ENCODE data around the gene UPK1B.
A peak's percentile ranks its signal among the peaks of the same experiment; 100 is the strongest.
"Not testable (repeated sequence)": the region's sequence is repeated elsewhere in the genome, so short reads cannot be mapped to it uniquely, and the experiment has no call there.

The UPK1B gene

GRCh38 chr3:119148493-119149180, 24.8 kb upstream of the UPK1B start:
- H3K4me3 ChIP-seq (ENCODE audit: low read length) = no peak overlapping the region
- H3K4me1 ChIP-seq (ENCODE audit: control insufficient read depth, insufficient read depth, low read length) = peaks cover 10% of the 10 kb centered on the region
- no peaks in the 10 kb centered on the region for H3K27me3 ChIP-seq (ENCODE audit: control insufficient read depth, insufficient read depth, low read length)
- H3K4me2 ChIP-seq (ENCODE audit: low read length) = no peak overlapping the region
- no peak overlapping the region for H3K9ac ChIP-seq (ENCODE audit: low read depth, low read length)
- H3K9me3 ChIP-seq (replicated peaks; ENCODE audit: low read length) = no peaks in the 10 kb centered on the region
- no peaks in the 10 kb centered on the region for H3K36me3 ChIP-seq (ENCODE audit: insufficient read depth, low read length)

- H3K27me3 ChIP-seq (ENCODE audit: control insufficient read depth, insufficient read depth, low read length) = no peaks in the 10 kb centered on the region
- no peak overlapping the region for H3K9ac ChIP-seq (ENCODE audit: low read depth, low read length)
- H3K4me2 ChIP-seq (ENCODE audit: low read length) = no peak overlapping the region
- H3K36me3 ChIP-seq (ENCODE audit: insufficient read depth, low read length) = no peaks in the 10 kb centered on the region
- H3K4me1 ChIP-seq (ENCODE audit: control insufficient read depth, insufficient read depth, low read length) = peaks cover 10% of the 10 kb centered on the region
- H3K9me3 ChIP-seq (replicated peaks; ENCODE audit: low read length) = no peaks in the 10 kb centered on the region
- no peak overlapping the region for H3K4me3 ChIP-seq (ENCODE audit: low read length)
These were observed 23.9 kb upstream of the UPK1B start for GRCh38 chr3:119149484-119149883.

DNA sequence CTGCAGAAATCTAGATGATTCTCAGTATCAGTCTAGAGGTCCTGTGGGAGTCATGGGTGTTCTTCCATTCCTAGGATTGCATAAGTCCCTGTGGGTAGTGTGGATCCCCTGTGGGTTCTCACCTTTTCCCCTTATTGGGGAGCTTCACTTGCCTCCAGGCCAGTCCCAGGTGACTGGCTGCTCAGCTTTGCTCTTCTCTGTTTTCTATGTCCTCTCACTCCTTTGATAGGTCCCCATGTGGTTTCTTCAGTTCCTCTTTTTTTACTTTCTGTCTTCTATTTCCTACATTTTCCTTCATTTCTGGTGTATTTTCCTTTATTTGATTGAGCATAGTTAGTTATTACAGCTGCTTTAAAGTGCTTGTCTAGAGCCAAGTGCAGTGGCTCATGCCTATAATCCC, 16.5 kb upstream of the UPK1B start:
- no peaks in the 10 kb centered on the region for H3K9me3 ChIP-seq (replicated peaks; ENCODE audit: low read length)
- no peak overlapping the region for H3K9ac ChIP-seq (ENCODE audit: low read depth, low read length)
- H3K4me2 ChIP-seq (ENCODE audit: low read length) = no peak overlapping the region
- H3K4me1 ChIP-seq (ENCODE audit: control insufficient read depth, insufficient read depth, low read length) = no peaks in the 10 kb centered on the region
- peaks cover 3% of the 10 kb centered on the region for H3K27me3 ChIP-seq (ENCODE audit: control insufficient read depth, insufficient read depth, low read length)
- H3K4me3 ChIP-seq (ENCODE audit: low read length) = no peak overlapping the region
- H3K36me3 ChIP-seq (ENCODE audit: insufficient read depth, low read length) = no peaks in the 10 kb centered on the region

GRCh38 chr3:119157971-119158370, 15.4 kb upstream of the UPK1B start:
- Histone ChIP-seq H3K4me1 (ENCODE audit: control insufficient read depth, insufficient read depth, low read length) (no peaks in the 10 kb centered on the region), H3K36me3 (ENCODE audit: insufficient read depth, low read length) (no peaks in the 10 kb centered on the region), H3K27me3 (ENCODE audit: control insufficient read depth, insufficient read depth, low read length) (peaks cover 3% of the 10 kb centered on the region), H3K4me2 (ENCODE audit: low read length) (no peak overlapping the region), H3K4me3 (ENCODE audit: low read length) (no peak overlapping the region), H3K9me3 (replicated peaks; ENCODE audit: low read length) (no peaks in the 10 kb centered on the region), H3K9ac (ENCODE audit: low read depth, low read length) (no peak overlapping the region)

DNA sequence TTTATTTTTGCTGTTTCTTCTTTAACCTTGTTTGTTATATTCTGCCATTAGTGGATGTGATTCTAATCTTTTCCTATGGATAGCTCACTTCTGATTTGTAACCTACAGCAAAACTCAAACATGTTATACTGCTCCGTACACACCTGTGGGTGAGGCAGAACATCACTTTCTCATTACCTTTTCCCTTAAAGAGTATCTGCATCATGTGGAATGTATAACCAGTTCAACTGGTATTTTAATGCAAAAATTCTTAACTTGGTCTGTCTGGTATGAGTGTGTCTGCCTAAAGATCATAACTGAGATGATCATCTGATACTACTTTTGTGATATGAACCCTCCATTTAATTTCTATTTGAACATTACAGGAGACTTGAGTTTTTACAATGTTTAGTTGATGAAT, 13.0 kb upstream of the UPK1B start:
- Histone ChIP-seq H3K9me3 (replicated peaks; ENCODE audit: low read length) (no peaks in the 10 kb centered on the region), H3K4me3 (ENCODE audit: low read length) (no peak overlapping the region), H3K27me3 (ENCODE audit: control insufficient read depth, insufficient read depth, low read length) (peaks cover 3% of the 10 kb centered on the region), H3K9ac (ENCODE audit: low read depth, low read length) (no peak overlapping the region), H3K4me1 (ENCODE audit: control insufficient read depth, insufficient read depth, low read length) (no peaks in the 10 kb centered on the region), H3K36me3 (ENCODE audit: insufficient read depth, low read length) (no peaks in the 10 kb centered on the region), H3K4me2 (ENCODE audit: low read length) (no peak overlapping the region)

GRCh38 chr3:119160815-119161214, 12.6 kb upstream of the UPK1B start:
- Histone ChIP-seq H3K9me3 (replicated peaks; ENCODE audit: low read length) (no peaks in the 10 kb centered on the region), H3K4me2 (ENCODE audit: low read length) (no peak overlapping the region), H3K4me3 (ENCODE audit: low read length) (no peak overlapping the region), H3K4me1 (ENCODE audit: control insufficient read depth, insufficient read depth, low read length) (no peaks in the 10 kb centered on the region), H3K9ac (ENCODE audit: low read depth, low read length) (no peak overlapping the region), H3K36me3 (ENCODE audit: insufficient read depth, low read length) (no peaks in the 10 kb centered on the region), H3K27me3 (ENCODE audit: control insufficient read depth, insufficient read depth, low read length) (peaks cover 3% of the 10 kb centered on the region)

DNA sequence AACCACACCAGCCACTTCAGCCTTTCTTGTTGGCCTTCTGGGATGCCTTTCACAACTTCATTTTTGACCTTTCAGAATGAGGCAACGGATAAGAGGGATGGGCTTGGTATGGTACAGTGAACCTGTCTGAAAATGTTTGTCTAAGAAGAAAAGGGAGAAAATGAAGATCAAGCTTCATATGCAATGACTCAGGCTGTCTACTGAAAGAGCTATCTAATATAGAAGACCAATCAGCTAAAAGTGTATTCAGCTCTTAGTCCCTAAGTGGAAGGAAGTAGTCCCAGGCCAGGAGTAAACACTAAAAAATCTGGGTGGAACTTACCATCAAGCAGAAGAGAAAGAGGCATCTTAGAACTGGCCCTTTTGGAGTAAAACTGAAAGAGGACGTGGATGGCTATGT, 12.2 kb upstream of the UPK1B start:
- Histone ChIP-seq H3K36me3 (ENCODE audit: insufficient read depth, low read length) (no peaks in the 10 kb centered on the region), H3K4me1 (ENCODE audit: control insufficient read depth, insufficient read depth, low read length) (no peaks in the 10 kb centered on the region), H3K27me3 (ENCODE audit: control insufficient read depth, insufficient read depth, low read length) (peaks cover 3% of the 10 kb centered on the region), H3K4me3 (ENCODE audit: low read length) (no peak overlapping the region), H3K9ac (ENCODE audit: low read depth, low read length) (no peak overlapping the region), H3K4me2 (ENCODE audit: low read length) (no peak overlapping the region), H3K9me3 (replicated peaks; ENCODE audit: low read length) (no peaks in the 10 kb centered on the region)

DNA sequence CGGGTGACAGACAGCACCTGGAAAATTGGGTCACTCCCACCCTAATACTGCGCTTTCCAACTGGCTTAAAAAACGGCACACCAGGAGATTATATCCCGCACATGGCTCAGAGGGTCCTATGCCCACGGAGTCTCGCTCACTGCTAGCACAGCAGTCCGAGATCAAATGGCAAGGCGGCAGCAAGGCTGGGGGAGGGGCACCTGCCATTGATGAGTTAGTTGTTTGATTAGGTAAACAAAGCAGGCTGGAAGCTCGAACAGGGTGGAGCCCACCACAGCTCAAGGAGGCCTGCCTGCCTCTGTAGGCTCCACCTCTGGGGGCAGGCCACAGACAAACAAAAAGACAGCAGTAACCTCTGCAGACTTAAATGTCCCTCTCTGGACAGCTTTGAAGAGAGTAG, 8.7 kb upstream of the UPK1B start:
- not testable (repeated sequence) for H3K36me3 ChIP-seq (ENCODE audit: insufficient read depth, low read length); H3K4me3 ChIP-seq (ENCODE audit: low read length); H3K4me1 ChIP-seq (ENCODE audit: control insufficient read depth, insufficient read depth, low read length); H3K9ac ChIP-seq (ENCODE audit: low read depth, low read length); H3K9me3 ChIP-seq (replicated peaks; ENCODE audit: low read length); H3K27me3 ChIP-seq (ENCODE audit: control insufficient read depth, insufficient read depth, low read length); H3K4me2 ChIP-seq (ENCODE audit: low read length)

DNA sequence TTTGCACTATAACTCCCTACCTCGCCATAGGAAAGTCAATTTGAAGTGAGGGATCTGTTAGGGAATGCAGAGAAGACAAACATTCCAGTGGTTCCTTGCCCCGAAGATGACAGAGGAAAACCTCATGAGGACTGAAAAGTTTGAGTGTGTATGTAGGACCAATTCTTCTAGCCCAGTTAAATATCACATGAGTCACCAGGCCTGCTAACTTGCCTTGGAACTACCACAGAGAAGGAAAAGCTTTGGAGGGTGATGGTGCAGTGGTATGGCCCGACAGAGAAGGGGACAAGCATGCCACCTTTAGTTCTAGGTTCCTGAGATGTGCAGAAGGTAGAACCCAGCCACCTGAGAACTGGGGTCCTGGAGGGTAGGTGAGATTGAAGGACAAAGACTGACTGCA, 2.6 kb upstream of the UPK1B start:
- Histone ChIP-seq H3K9me3 (replicated peaks; ENCODE audit: low read length) (no peaks in the 10 kb centered on the region), H3K4me1 (ENCODE audit: control insufficient read depth, insufficient read depth, low read length) (peaks cover under 1% of the 10 kb centered on the region), H3K36me3 (ENCODE audit: insufficient read depth, low read length) (no peaks in the 10 kb centered on the region), H3K9ac (ENCODE audit: low read depth, low read length) (no peak overlapping the region), H3K27me3 (ENCODE audit: control insufficient read depth, insufficient read depth, low read length) (peaks cover 3% of the 10 kb centered on the region), H3K4me3 (ENCODE audit: low read length) (no peak overlapping the region), H3K4me2 (ENCODE audit: low read length) (no peak overlapping the region)

DNA sequence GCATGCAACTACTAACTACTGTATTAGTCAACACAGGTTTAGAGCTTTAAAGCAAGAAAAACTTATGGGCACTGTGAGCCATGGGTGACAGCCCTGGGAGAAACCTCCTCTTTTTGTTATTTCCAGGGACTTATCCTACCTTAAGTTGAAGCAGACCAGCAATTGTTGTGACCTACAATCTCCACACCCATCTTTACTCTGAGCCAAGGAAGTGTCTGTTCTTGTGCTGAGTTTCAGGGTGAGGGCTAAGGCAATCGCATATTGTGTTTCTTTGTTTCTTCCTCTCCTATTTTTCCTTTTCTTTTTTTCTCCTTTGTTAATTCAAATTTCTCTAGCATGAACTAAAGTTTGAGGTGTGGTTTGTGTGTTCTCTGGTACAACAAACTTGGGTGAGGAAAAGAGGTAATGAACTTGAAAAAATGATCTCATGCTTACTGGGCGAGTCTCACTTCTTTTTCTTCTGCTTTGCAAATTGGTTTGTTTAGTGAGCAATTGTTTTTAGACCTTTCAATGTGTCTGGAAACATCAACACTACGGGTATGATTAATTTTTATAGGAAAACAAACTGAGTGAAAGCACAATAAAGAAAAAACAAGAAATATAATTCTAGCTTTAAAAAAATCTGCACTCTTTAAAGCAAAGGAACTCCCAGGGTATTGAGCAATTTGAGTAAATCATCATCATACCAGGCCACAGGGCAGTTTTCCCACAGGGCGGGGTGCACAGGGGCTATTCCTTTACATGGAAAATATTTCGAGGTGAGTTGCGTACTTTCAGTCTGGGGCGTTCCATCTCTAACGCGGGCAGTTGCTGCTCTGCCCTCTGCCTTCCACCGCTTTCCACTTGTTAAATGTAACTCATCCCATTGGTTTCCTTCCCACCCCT, 2.7 kb downstream of the UPK1B start:
- Histone ChIP-seq H3K4me1 (ENCODE audit: control insufficient read depth, insufficient read depth, low read length) (peaks cover 14% of the 10 kb centered on the region), H3K4me2 (ENCODE audit: low read length) (peak overlapping the region; percentile 2), H3K9ac (ENCODE audit: low read depth, low read length) (no peak overlapping the region), H3K9me3 (replicated peaks; ENCODE audit: low read length) (no peaks in the 10 kb centered on the region), H3K27me3 (ENCODE audit: control insufficient read depth, insufficient read depth, low read length) (peaks cover 3% of the 10 kb centered on the region), H3K4me3 (ENCODE audit: low read length) (no peak overlapping the region), H3K36me3 (ENCODE audit: insufficient read depth, low read length) (no peaks in the 10 kb centered on the region)

GRCh38 chr3:119176778-119177177, 3.4 kb downstream of the UPK1B start:
- Histone ChIP-seq H3K9me3 (replicated peaks; ENCODE audit: low read length) (no peaks in the 10 kb centered on the region), H3K4me3 (ENCODE audit: low read length) (no peak overlapping the region), H3K9ac (ENCODE audit: low read depth, low read length) (no peak overlapping the region), H3K27me3 (ENCODE audit: control insufficient read depth, insufficient read depth, low read length) (peaks cover 3% of the 10 kb centered on the region), H3K36me3 (ENCODE audit: insufficient read depth, low read length) (no peaks in the 10 kb centered on the region), H3K4me1 (ENCODE audit: control insufficient read depth, insufficient read depth, low read length) (peaks cover 18% of the 10 kb centered on the region), H3K4me2 (ENCODE audit: low read length) (peak overlapping the region; percentile 2)

- H3K4me1 ChIP-seq (ENCODE audit: control insufficient read depth, insufficient read depth, low read length) = peaks cover 23% of the 10 kb centered on the region
- no peak overlapping the region for H3K9ac ChIP-seq (ENCODE audit: low read depth, low read length)
- no peaks in the 10 kb centered on the region for H3K36me3 ChIP-seq (ENCODE audit: insufficient read depth, low read length)
- H3K4me3 ChIP-seq (ENCODE audit: low read length) = no peak overlapping the region
- no peak overlapping the region for H3K4me2 ChIP-seq (ENCODE audit: low read length)
- no peaks in the 10 kb centered on the region for H3K9me3 ChIP-seq (replicated peaks; ENCODE audit: low read length)
- peaks cover 3% of the 10 kb centered on the region for H3K27me3 ChIP-seq (ENCODE audit: control insufficient read depth, insufficient read depth, low read length)
These were observed 3.9 kb downstream of the UPK1B start for GRCh38 chr3:119177321-119177720.
